GM18861 (cell line): ENCODE data around the gene SLC8A3.
A peak's percentile ranks its signal among the peaks of the same experiment; 100 is the strongest.
"Not testable (repeated sequence)": the region's sequence is repeated elsewhere in the genome, so short reads cannot be mapped to it uniquely, and the experiment has no call there.

ENCODE experiments used
- ATAC-seq: cut with Tn5 transposase; IDR thresholded peaks from one replicate; pipeline ENCODE4 v1.9.1; 2021; ENCODE audit not compliant: unreplicated experiment

SLC8A3 gene

GRCh38 chr14:70188659-70189455, at the start of gene SLC8A3:
TSS of gene SLC8A3 (minus strand) at chr14:70188951. CDS start at chr14:70168422, 20,529 bp downstream.
- peak; percentile 37 for ATAC-seq

GRCh38 chr14:70237710-70238109, 49.0 kb upstream of the SLC8A3 start:
- ATAC-seq: no peak

- ATAC-seq: no peak
Measured at GRCh38 chr14:70234066-70234950, 45.6 kb upstream of the SLC8A3 start.

GRCh38 chr14:70231756-70232544, 43.2 kb upstream of the SLC8A3 start:
- peak; percentile 64 for ATAC-seq

- not testable (repeated sequence) for ATAC-seq
Measured at GRCh38 chr14:70229877-70230640, 41.3 kb upstream of the SLC8A3 start.

- no peak for ATAC-seq
Measured at GRCh38 chr14:70213721-70214282, 25.1 kb upstream of the SLC8A3 start.

GRCh38 chr14:70212752-70213151, 24.0 kb upstream of the SLC8A3 start:
- ATAC-seq: no peak

- ATAC-seq: no peak
Measured at GRCh38 chr14:70208380-70208779, 19.6 kb upstream of the SLC8A3 start.

GRCh38 chr14:70203686-70204085, 14.9 kb upstream of the SLC8A3 start:
- no peak for ATAC-seq

- no peak for ATAC-seq
Measured at GRCh38 chr14:70201994-70202393, 13.2 kb upstream of the SLC8A3 start.

GRCh38 chr14:70193396-70193795, 4.6 kb upstream of the SLC8A3 start:
- ATAC-seq: no peak

GRCh38 chr14:70192915-70193314, 4.2 kb upstream of the SLC8A3 start:
- no peak for ATAC-seq

GRCh38 chr14:70190156-70190555, 1.4 kb upstream of the SLC8A3 start:
- ATAC-seq: no peak

- no peak for ATAC-seq
Measured at GRCh38 chr14:70189456-70190077, 816 bp upstream of the SLC8A3 start.

GRCh38 chr14:70188322-70188658, 461 bp downstream of the SLC8A3 start:
- peak; percentile 10 for ATAC-seq

- peak; percentile 30 for ATAC-seq
Measured at GRCh38 chr14:70186900-70187451, 1.8 kb downstream of the SLC8A3 start.

- no peak for ATAC-seq
Measured at GRCh38 chr14:70183991-70184390, 4.8 kb downstream of the SLC8A3 start.

GRCh38 chr14:70181276-70181675, 7.5 kb downstream of the SLC8A3 start:
- no peak for ATAC-seq

GRCh38 chr14:70180718-70181117, 8.0 kb downstream of the SLC8A3 start:
- no peak for ATAC-seq
